Glomerular visceral epithelial cell (primary cell): ENCODE results near the gene POLK.
A peak's percentile ranks its signal among the peaks of the same experiment; 100 is the strongest.
"Not testable (repeated sequence)": the region's sequence is repeated elsewhere in the genome, so short reads cannot be mapped to it uniquely, and the experiment has no call there.

Experiments used
- DNase-seq: peaks from one replicate; pipeline ENCODE4 v3.0.0-alpha.2; 2016; ENCODE audit errors: extremely low spot score

The POLK gene

GRCh38 chr5:75547812-75548211 is 36.1 kb downstream of the POLK start:
- no peak for DNase-seq

GRCh38 chr5:75550597-75550996 is 38.9 kb downstream of the POLK start:
- DNase-seq = no peak

GRCh38 chr5:75551471-75551870 is 39.8 kb downstream of the POLK start:
- no peak for DNase-seq

- DNase-seq = no peak
These were observed 41.1 kb downstream of the POLK start for GRCh38 chr5:75552764-75553163.

- no peak for DNase-seq
These were observed 41.7 kb downstream of the POLK start for GRCh38 chr5:75553358-75553757.

- DNase-seq = no peak
These were observed 46.5 kb downstream of the POLK start for GRCh38 chr5:75558221-75558620.

- DNase-seq = no peak
These were observed 47.4 kb downstream of the POLK start for GRCh38 chr5:75558981-75559632.

GRCh38 chr5:75560655-75561054 is 49.0 kb downstream of the POLK start:
- not testable (repeated sequence) for DNase-seq

GRCh38 chr5:75565991-75566709 is 54.5 kb downstream of the POLK start:
- DNase-seq = peak; percentile 90

- peak; percentile 80 for DNase-seq
These were observed 55.1 kb downstream of the POLK start for GRCh38 chr5:75566710-75567309.

GRCh38 chr5:75567710-75568109 is 56.0 kb downstream of the POLK start:
- peak; percentile 51 for DNase-seq

- no peak for DNase-seq
These were observed 56.5 kb downstream of the POLK start for GRCh38 chr5:75568202-75568601.

- no peak for DNase-seq
These were observed 59.9 kb downstream of the POLK start for GRCh38 chr5:75571547-75571946.

- DNase-seq = no peak
These were observed 63.1 kb downstream of the POLK start for GRCh38 chr5:75574791-75575190.

GRCh38 chr5:75578280-75578679 is 66.6 kb downstream of the POLK start:
- DNase-seq = not testable (repeated sequence)

GRCh38 chr5:75584641-75585040 is 73.0 kb downstream of the POLK start:
- no peak for DNase-seq

- DNase-seq = no peak
These were observed 77.0 kb downstream of the POLK start for GRCh38 chr5:75588666-75589065.

- no peak for DNase-seq
These were observed 88.8 kb downstream of the POLK start for GRCh38 chr5:75600535-75600934.

- no peak for DNase-seq
These were observed 89.9 kb downstream of the POLK start for GRCh38 chr5:75601567-75601966.

- no peak for DNase-seq
These were observed 90.3 kb downstream of the POLK start for GRCh38 chr5:75601996-75602395.

- DNase-seq = no peak
These were observed 91.7 kb downstream of the POLK start for GRCh38 chr5:75603371-75603770.

- no peak for DNase-seq
These were observed 92.1 kb downstream of the POLK start for GRCh38 chr5:75603821-75604220.

- not testable (repeated sequence) for DNase-seq
These were observed 95.7 kb downstream of the POLK start for GRCh38 chr5:75607341-75607740.
